PFSK-1 (cell line): Measurements from ENCODE around the gene FAM83B.

Source experiments
- FOXP2 ChIP-seq: optimal IDR thresholded peaks from 2 replicates; pipeline ENCODE3; 2011; ENCODE audit warnings: borderline replicate concordance, control low read depth, inconsistent platforms; ENCODE audit not compliant: insufficient read depth; ENCODE audit errors: extremely low read length, extremely low read depth
- POLR2AphosphoS5 ChIP-seq: IDR thresholded peaks from 2 replicates; pipeline ENCODE4 v1.6.1; 2012; ENCODE audit warnings: low read depth, mild to moderate bottlenecking, control low read depth, low read length, moderate library complexity
- REST ChIP-seq, 2 experiments: IDR thresholded peaks; 2 replicates each; pipeline versions ENCODE4 v1.6.1 to v1.8.0; 2011 to 2012; ENCODE audit warnings: low read depth in 2 of 2, low read length in 2 of 2, control low read depth in 1 of 2, inconsistent platforms in 1 of 2, mild to moderate bottlenecking in 1 of 2, moderate library complexity in 1 of 2; ENCODE audit not compliant: insufficient read depth in 1 of 2
- SIN3A ChIP-seq: IDR thresholded peaks from 2 replicates; pipeline ENCODE4 v1.6.1; 2012; ENCODE audit warnings: mild to moderate bottlenecking, low read length, moderate library complexity, borderline replicate concordance; ENCODE audit not compliant: insufficient read depth
- TAF1 ChIP-seq: IDR thresholded peaks from 2 replicates; pipeline ENCODE4 v1.6.1; 2012; ENCODE audit warnings: low read length, control low read depth, borderline replicate concordance; ENCODE audit not compliant: insufficient read depth

FAM83B gene

GRCh38 chr6:54980511-54981275, 134.1 kb downstream of the FAM83B start:
- no peak for TF ChIP-seq TAF1
- TF ChIP-seq REST (IDR thresholded peaks at IDR 0.05; ENCODE audit: insufficient read depth in 1 of 2, low read depth in 2 of 2, low read length in 2 of 2), result no peak
- no peak for TF ChIP-seq FOXP2
- no peak for TF ChIP-seq POLR2AphosphoS5

- TF ChIP-seq REST (IDR thresholded peaks at IDR 0.05; ENCODE audit: insufficient read depth in 1 of 2, low read depth in 2 of 2, low read length in 2 of 2) (no peak), FOXP2 (no peak), POLR2AphosphoS5 (no peak), SIN3A (no peak), TAF1 (no peak)
These were observed 134.7 kb downstream of the FAM83B start for GRCh38 chr6:54981276-54981609.

GRCh38 chr6:54981647-54982046, 135.1 kb downstream of the FAM83B start:
- no peak for TF ChIP-seq TAF1
- no peak for TF ChIP-seq FOXP2
- TF ChIP-seq POLR2AphosphoS5, result no peak
- no peak for TF ChIP-seq REST (IDR thresholded peaks at IDR 0.05; ENCODE audit: insufficient read depth in 1 of 2, low read depth in 2 of 2, low read length in 2 of 2)
- no peak for TF ChIP-seq SIN3A

GRCh38 chr6:54987633-54988290, 141.2 kb downstream of the FAM83B start:
- TF ChIP-seq TAF1, result no peak

GRCh38 chr6:54988576-54988975, 142.0 kb downstream of the FAM83B start:
- no peak for TF ChIP-seq FOXP2
- no peak for TF ChIP-seq SIN3A
- TF ChIP-seq REST (IDR thresholded peaks at IDR 0.05; ENCODE audit: insufficient read depth in 1 of 2, low read depth in 2 of 2, low read length in 2 of 2), result no peak
- TF ChIP-seq TAF1, result no peak
- TF ChIP-seq POLR2AphosphoS5, result no peak
